Measurements from ENCODE around the gene MRPS11. TPM values are rescaled to one million over a fixed set of nuclear protein-coding genes. Genes with fewer than 3 reads are reported as not detected.

The MRPS11 gene
- polyA plus RNA-seq, 5 donors = 36.1 to 47.1 (median 40.8) TPM

Other genes starting within 250 kb of the MRPS11 start
- gene NTRK3, start 211.0 kb upstream of the MRPS11 start, polyA plus RNA-seq (ENCODE audit: insufficient read depth in 1 of 5, insufficient read length in 5 of 5, low replicate concordance in 1 of 5) = 1 to 10 TPM; 6.9 to 9.9 (median 7.6) TPM
- gene MRPL46, start 320 bp upstream of the MRPS11 start, polyA plus RNA-seq (ENCODE audit: insufficient read depth in 1 of 5, insufficient read length in 5 of 5, low replicate concordance in 1 of 5) = 10 to 100 TPM; 18.3 to 25.5 (median 24.1) TPM
- gene DET1, start 79.0 kb downstream of the MRPS11 start, polyA plus RNA-seq (ENCODE audit: insufficient read depth in 1 of 5, insufficient read length in 5 of 5, low replicate concordance in 1 of 5) = 10 to 100 TPM; 12.4 to 16.4 (median 16.0) TPM
- 1 to 10 TPM; 3.4 to 6.4 (median 5.2) TPM for gene AEN, start 153.6 kb downstream of the MRPS11 start, polyA plus RNA-seq (ENCODE audit: insufficient read depth in 1 of 5, insufficient read length in 5 of 5, low replicate concordance in 1 of 5)
- 1 to 10 TPM in 3 of 5 donors, under 1 TPM in 2; 0.79 to 2.6 (median 1.0) TPM for gene ISG20, start 171.3 kb downstream of the MRPS11 start, polyA plus RNA-seq (ENCODE audit: insufficient read depth in 1 of 5, insufficient read length in 5 of 5, low replicate concordance in 1 of 5)